Breast epithelium (tissue), 4 donors: Measurements from ENCODE around the gene TEX35. TPM values are rescaled to one million over a fixed set of nuclear protein-coding genes. Genes with fewer than 3 reads are reported as not detected.
"Not testable (repeated sequence)": the region's sequence is repeated elsewhere in the genome, so short reads cannot be mapped to it uniquely, and the experiment has no call there.

ENCODE experiments used
- DNase-seq, 2 donors: peaks; one replicate each; pipeline ENCODE4 v3.0.0-alpha.2; 2019; ENCODE audit warnings: low spot score in 2 of 2
- H3K27ac ChIP-seq, 2 donors: fragments of 200-600 bp; sonication (generic) in 1 of 2; one replicate each; pipeline ENCODE4 v1.5.1; 2016 to 2019; ENCODE audit warnings: mild to moderate bottlenecking in 1 of 2
- H3K27me3 ChIP-seq, 2 donors: fragments of 200-600 bp; sonication (generic) in 1 of 2; one replicate each; pipeline versions ENCODE4 v1.5.1 to v1.6.0; 2017 to 2019; ENCODE audit warnings: control low read depth in 1 of 2, mild to moderate bottlenecking in 1 of 2
- H3K36me3 ChIP-seq: fragments of 200-600 bp; one replicate; pipeline ENCODE4 v1.5.1; 2019
- H3K4me1 ChIP-seq, 2 donors: fragments of 200-600 bp; sonication (generic); one replicate each; pipeline ENCODE4 v1.5.1; 2016 to 2019; ENCODE audit warnings: control low read depth in 1 of 2
- H3K4me3 ChIP-seq, 3 donors: fragments of 200-600 bp; sonication (generic); 1 replicate in 2 of 3; 2 replicates in 1 of 3; pipeline ENCODE4 v1.5.1; 2016 to 2019; ENCODE audit warnings: mild to moderate bottlenecking in 3 of 3, moderate library complexity in 2 of 3
- H3K9me3 ChIP-seq, 2 donors: fragments of 200-600 bp; sonication (generic) in 1 of 2; one replicate each; pipeline ENCODE4 v1.5.1; 2016 to 2019; ENCODE audit warnings: control low read depth in 1 of 2
- POLR2A ChIP-seq: fragments of 450-650 bp; IDR thresholded peaks from one replicate; pipeline ENCODE4 v1.6.1; 2016; ENCODE audit warnings: antibody characterized with exemption, mild to moderate bottlenecking, moderate library complexity
- POLR2AphosphoS5 ChIP-seq, 3 donors: sonication (generic); formaldehyde crosslinking; IDR thresholded peaks; one replicate each; pipeline ENCODE4 v1.6.1; 2017; ENCODE audit warnings: antibody characterized with exemption in 3 of 3
- intact Hi-C: fragments of 100-400 bp; cut with DNase I; formaldehyde crosslinking; loops from one replicate; pipeline ENCODE4 v1.15.1; 2023; ENCODE audit warnings: low total_unique reads
- total RNA-seq, 3 donors: library from RNA; depleted of rRNA; stranded (reverse); fragments of >200 nt; gene quantifications; one replicate each; pipeline ENCODE4 v1.1.0, GENCODE V29; 2016
- TF ChIP-seq, protein P1 (sequence below), 3 donors: fragments of 450-650 bp; IDR thresholded peaks; one replicate each; pipeline ENCODE4 v1.5.1; 2016 to 2017; ENCODE audit warnings: antibody characterized with exemption in 3 of 3, mild to moderate bottlenecking in 3 of 3, moderate library complexity in 3 of 3

The TEX35 gene
- total RNA-seq, 3 donors from 2014 or later: not detected

- Histone ChIP-seq H3K4me3 (no peak overlapping the region), H3K9me3 (no peaks in the 10 kb centered on the region), H3K4me1 (no peaks in the 10 kb centered on the region), H3K36me3 (no peaks in the 10 kb centered on the region), H3K27me3 (peaks cover 0 to 3% of the 10 kb centered on the region in 2 donors), H3K27ac (no peak overlapping the region)
- peak in 1 of 2 donors; percentile 67 for DNase-seq
- intact Hi-C loops: no loop called here
- TF ChIP-seq POLR2A (no peak), POLR2AphosphoS5 (IDR thresholded peaks at IDR 0.05) (no peak)
- TF ChIP-seq, protein P1, sequence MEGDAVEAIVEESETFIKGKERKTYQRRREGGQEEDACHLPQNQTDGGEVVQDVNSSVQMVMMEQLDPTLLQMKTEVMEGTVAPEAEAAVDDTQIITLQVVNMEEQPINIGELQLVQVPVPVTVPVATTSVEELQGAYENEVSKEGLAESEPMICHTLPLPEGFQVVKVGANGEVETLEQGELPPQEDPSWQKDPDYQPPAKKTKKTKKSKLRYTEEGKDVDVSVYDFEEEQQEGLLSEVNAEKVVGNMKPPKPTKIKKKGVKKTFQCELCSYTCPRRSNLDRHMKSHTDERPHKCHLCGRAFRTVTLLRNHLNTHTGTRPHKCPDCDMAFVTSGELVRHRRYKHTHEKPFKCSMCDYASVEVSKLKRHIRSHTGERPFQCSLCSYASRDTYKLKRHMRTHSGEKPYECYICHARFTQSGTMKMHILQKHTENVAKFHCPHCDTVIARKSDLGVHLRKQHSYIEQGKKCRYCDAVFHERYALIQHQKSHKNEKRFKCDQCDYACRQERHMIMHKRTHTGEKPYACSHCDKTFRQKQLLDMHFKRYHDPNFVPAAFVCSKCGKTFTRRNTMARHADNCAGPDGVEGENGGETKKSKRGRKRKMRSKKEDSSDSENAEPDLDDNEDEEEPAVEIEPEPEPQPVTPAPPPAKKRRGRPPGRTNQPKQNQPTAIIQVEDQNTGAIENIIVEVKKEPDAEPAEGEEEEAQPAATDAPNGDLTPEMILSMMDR (IDR thresholded peaks at IDR 0.05): peak; percentile 29 to 57 (median 55)
Measured at GRCh38 chr1:178501705-178502329, 11.1 kb upstream of the TEX35 start.

GRCh38 chr1:178502330-178502714, 10.6 kb upstream of the TEX35 start:
- Histone ChIP-seq H3K4me1 (no peaks in the 10 kb centered on the region), H3K27me3 (peaks cover 0 to 3% of the 10 kb centered on the region in 2 donors), H3K36me3 (no peaks in the 10 kb centered on the region), H3K4me3 (no peak overlapping the region), H3K27ac (no peak overlapping the region), H3K9me3 (no peaks in the 10 kb centered on the region)
- intact Hi-C loops: no loop called here
- TF ChIP-seq, protein P1 (IDR thresholded peaks at IDR 0.05): no peak
- TF ChIP-seq POLR2A: no peak
- TF ChIP-seq POLR2AphosphoS5 (IDR thresholded peaks at IDR 0.05): no peak
- no peak for DNase-seq

DNA sequence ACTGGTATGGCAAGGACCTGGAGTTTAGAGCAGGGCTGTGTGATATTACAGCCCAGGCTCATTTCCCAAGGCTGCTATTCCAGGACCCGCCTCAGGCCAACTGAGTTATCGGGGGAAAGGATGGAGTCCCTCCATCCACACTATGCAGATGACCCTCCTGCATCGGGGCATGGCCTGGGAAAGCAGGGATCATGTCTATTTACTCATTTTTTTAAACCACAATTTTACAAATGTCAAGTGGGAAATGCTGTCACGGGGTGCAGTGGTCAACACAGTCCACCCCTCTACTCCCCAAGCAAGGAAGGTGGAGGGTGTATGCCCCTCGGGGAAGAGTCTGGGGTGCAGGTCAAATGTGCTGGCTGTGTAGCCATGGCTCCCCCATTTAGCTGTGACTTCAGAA, 10.1 kb upstream of the TEX35 start:
- Histone ChIP-seq H3K4me3 (no peak overlapping the region), H3K27ac (no peak overlapping the region), H3K4me1 (no peaks in the 10 kb centered on the region), H3K27me3 (peaks cover 0 to 3% of the 10 kb centered on the region in 2 donors), H3K9me3 (no peaks in the 10 kb centered on the region), H3K36me3 (no peaks in the 10 kb centered on the region)
- intact Hi-C loops: no loop called here
- DNase-seq: no peak
- TF ChIP-seq, protein P1 (IDR thresholded peaks at IDR 0.05): no peak
- no peak for TF ChIP-seq POLR2A
- no peak for TF ChIP-seq POLR2AphosphoS5 (IDR thresholded peaks at IDR 0.05)

DNA sequence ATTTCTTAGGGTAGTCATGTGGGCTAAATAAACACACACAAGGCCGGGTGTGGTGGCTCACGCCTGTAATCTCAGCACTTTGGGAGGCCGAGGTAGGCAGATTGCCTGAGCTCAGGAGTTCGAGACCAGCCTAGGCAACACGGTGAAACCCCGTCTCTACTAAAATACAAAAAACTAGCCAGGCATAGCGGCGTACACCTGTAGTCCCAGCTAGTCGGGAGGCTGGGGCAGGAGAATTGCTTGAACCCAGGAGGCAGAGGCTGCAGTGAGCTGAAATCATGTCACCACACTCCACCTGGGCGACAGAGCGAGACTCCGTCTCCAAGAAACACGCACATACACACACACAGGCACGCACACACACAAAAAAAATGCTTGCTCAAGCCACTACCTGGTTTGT, 9.6 kb upstream of the TEX35 start:
- H3K9me3 ChIP-seq, intact Hi-C loops, H3K36me3 ChIP-seq, H3K4me1 ChIP-seq, H3K27me3 ChIP-seq, H3K4me3 ChIP-seq, DNase-seq, H3K27ac ChIP-seq: not testable (repeated sequence)

DNA sequence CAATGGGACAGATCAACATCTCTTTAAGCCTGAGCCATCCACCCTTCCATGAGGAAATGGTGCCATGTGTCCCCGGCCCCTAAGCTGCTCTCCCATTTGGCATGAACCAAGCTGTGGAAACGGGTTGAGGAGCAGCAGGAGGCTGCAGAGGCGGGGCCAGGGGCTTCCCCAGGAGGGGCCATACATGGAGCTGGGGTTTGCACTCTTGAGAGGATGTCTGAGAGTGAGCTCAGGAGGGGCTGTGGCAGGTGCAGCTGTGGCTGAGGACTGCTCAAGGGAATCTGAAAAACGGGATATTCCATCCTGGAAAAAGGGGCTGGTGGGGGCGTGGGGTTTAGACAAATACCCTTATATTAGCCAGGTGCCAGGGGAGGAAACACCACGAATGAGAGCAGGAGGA, 9.1 kb upstream of the TEX35 start:
- Histone ChIP-seq H3K9me3 (no peaks in the 10 kb centered on the region), H3K27me3 (peaks cover 0 to 3% of the 10 kb centered on the region in 2 donors), H3K4me1 (no peaks in the 10 kb centered on the region), H3K36me3 (no peaks in the 10 kb centered on the region), H3K4me3 (no peak overlapping the region), H3K27ac (no peak overlapping the region)
- TF ChIP-seq POLR2AphosphoS5 (IDR thresholded peaks at IDR 0.05) (no peak), POLR2A (no peak)
- TF ChIP-seq, protein P1 (IDR thresholded peaks at IDR 0.05): no peak
- no peak for DNase-seq
- intact Hi-C loops: no loop called here

GRCh38 chr1:178504286-178504685, 8.6 kb upstream of the TEX35 start:
- no peak for DNase-seq
- H3K4me1 ChIP-seq: no peaks in the 10 kb centered on the region
- no peak overlapping the region for H3K4me3 ChIP-seq
- intact Hi-C loops: no loop called here
- H3K27ac ChIP-seq: no peak overlapping the region
- TF ChIP-seq POLR2A (no peak), POLR2AphosphoS5 (IDR thresholded peaks at IDR 0.05) (no peak)
- TF ChIP-seq, protein P1 (IDR thresholded peaks at IDR 0.05): no peak
- H3K9me3 ChIP-seq: no peaks in the 10 kb centered on the region
- peaks cover 0 to 3% of the 10 kb centered on the region in 2 donors for H3K27me3 ChIP-seq
- no peaks in the 10 kb centered on the region for H3K36me3 ChIP-seq
